Muscle layer of colon (tissue), 2 donors: ENCODE measurements around the gene HPS1.

Source experiments
- H3K27ac ChIP-seq: one replicate; pipeline ENCODE4 v1.7.0; 2013; ENCODE audit warnings: low read depth, mild to moderate bottlenecking, low read length, moderate library complexity
- H3K27me3 ChIP-seq, 2 donors: one replicate each; pipeline ENCODE4 v1.7.0; 2013; ENCODE audit warnings: low read length in 2 of 2, mild to moderate bottlenecking in 2 of 2; ENCODE audit not compliant: insufficient read depth in 2 of 2, control insufficient read depth in 1 of 2
- H3K36me3 ChIP-seq: one replicate; pipeline ENCODE4 v1.7.0; 2013; ENCODE audit warnings: mild to moderate bottlenecking, low read length; ENCODE audit not compliant: insufficient read depth
- H3K4me1 ChIP-seq: one replicate; pipeline ENCODE4 v1.7.0; 2013; ENCODE audit warnings: mild to moderate bottlenecking, low read length; ENCODE audit not compliant: insufficient read depth
- H3K4me3 ChIP-seq, 2 donors: one replicate each; pipeline ENCODE4 v1.7.0; 2013; ENCODE audit warnings: low read length in 2 of 2, low read depth in 1 of 2, mild to moderate bottlenecking in 1 of 2, moderate library complexity in 1 of 2
- H3K9ac ChIP-seq: one replicate; pipeline ENCODE4 v1.7.0; 2013; ENCODE audit warnings: low read length
- H3K9me3 ChIP-seq: one replicate; pipeline ENCODE4 v1.7.0; 2013; ENCODE audit warnings: mild to moderate bottlenecking, low read length
- donor health status: abdominal sarcoma.
- donor health status: Adenocarcinoma of cecum.

The HPS1 gene

GRCh38 chr10:98478430-98479222 lies 31.9 kb upstream of the HPS1 start:
- no peaks in the 10 kb centered on the region for H3K9me3 ChIP-seq
- no peak overlapping the region for H3K4me3 ChIP-seq
- H3K36me3 ChIP-seq = no peaks in the 10 kb centered on the region
- no peaks in the 10 kb centered on the region for H3K4me1 ChIP-seq
- H3K9ac ChIP-seq = no peak overlapping the region
- no peaks in the 10 kb centered on the region for H3K27me3 ChIP-seq
- H3K27ac ChIP-seq = no peak overlapping the region

DNA sequence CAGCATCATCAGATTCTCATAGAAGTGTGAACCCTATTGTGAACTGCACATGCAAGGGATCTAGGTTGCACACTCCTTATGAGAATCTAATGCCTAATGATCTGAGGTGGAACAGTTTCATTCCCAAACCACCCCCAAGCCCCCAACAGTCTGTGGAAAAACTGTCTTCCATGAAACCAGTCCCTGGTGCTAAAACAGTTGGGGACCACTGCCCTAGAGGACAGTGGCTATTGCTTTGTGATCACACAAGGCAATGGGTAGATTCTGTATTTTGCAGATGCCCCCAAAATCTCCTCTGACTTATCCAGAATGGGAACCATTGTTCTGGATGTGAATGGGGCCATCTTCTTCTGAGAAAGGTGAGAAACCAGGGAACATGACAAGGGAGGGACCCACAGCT lies 31.1 kb upstream of the HPS1 start:
- no peaks in the 10 kb centered on the region for H3K36me3 ChIP-seq
- no peaks in the 10 kb centered on the region for H3K27me3 ChIP-seq
- H3K9ac ChIP-seq = no peak overlapping the region
- H3K4me3 ChIP-seq = no peak overlapping the region
- no peak overlapping the region for H3K27ac ChIP-seq
- H3K9me3 ChIP-seq = no peaks in the 10 kb centered on the region
- no peaks in the 10 kb centered on the region for H3K4me1 ChIP-seq

- H3K4me3 ChIP-seq = no peak overlapping the region
- no peak overlapping the region for H3K27ac ChIP-seq
- no peaks in the 10 kb centered on the region for H3K36me3 ChIP-seq
- H3K9me3 ChIP-seq = no peaks in the 10 kb centered on the region
- no peaks in the 10 kb centered on the region for H3K4me1 ChIP-seq
- no peaks in the 10 kb centered on the region for H3K27me3 ChIP-seq
- no peak overlapping the region for H3K9ac ChIP-seq
These were observed 27.9 kb upstream of the HPS1 start for GRCh38 chr10:98474628-98475027.

GRCh38 chr10:98472196-98472595 lies 25.5 kb upstream of the HPS1 start:
- Histone ChIP-seq H3K36me3 (no peaks in the 10 kb centered on the region), H3K9me3 (no peaks in the 10 kb centered on the region), H3K4me3 (no peak overlapping the region), H3K27me3 (no peaks in the 10 kb centered on the region), H3K27ac (no peak overlapping the region), H3K9ac (no peak overlapping the region), H3K4me1 (peaks cover 9% of the 10 kb centered on the region)

- H3K4me3 ChIP-seq = no peak overlapping the region
- no peak overlapping the region for H3K9ac ChIP-seq
- H3K27me3 ChIP-seq = no peaks in the 10 kb centered on the region
- no peaks in the 10 kb centered on the region for H3K9me3 ChIP-seq
- no peaks in the 10 kb centered on the region for H3K36me3 ChIP-seq
- no peak overlapping the region for H3K27ac ChIP-seq
- peaks cover 9% of the 10 kb centered on the region for H3K4me1 ChIP-seq
These were observed 24.1 kb upstream of the HPS1 start for GRCh38 chr10:98470850-98471249.

DNA sequence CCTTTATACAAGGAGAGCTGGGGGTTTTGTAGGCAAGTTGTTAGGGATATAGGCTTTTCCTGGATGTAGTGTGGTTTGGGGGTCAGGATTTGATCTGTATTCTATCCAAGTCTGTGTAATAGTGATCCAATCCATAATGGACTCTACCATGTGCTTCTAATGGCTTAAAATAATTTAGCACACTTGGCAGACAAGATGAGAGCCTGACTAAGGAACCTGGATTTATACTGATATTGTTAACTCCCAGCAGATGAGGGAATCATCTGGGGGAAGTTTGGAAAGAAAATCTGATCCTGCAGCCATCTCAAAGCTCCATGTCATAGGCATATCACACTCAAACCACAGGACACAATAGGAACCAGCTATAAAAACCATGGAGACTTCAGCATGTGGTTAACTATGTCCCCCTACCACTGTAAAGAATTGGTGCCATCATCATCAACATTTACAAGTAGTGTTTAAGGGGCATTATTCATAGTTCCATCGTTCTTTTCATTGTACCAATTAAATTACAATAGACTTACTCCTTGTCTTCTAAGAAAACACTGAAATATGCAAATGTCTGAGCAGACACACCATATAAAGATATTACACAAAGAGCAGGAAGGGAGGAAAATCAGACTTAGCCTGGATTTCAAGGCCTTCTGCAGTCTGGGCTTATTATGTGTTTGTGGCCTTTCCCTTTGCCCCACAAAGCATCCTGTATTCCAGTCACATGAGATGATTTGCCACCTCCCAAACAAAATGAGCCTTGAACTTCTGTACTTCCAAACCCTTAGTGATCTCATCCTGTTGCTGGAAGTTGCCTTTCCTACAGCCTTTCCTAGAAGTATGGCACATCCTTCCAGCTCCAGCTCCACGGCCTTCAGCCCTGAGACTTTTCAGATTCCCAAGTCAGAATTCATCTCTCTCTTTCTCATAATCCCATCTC lies 22.5 kb upstream of the HPS1 start:
- Histone ChIP-seq H3K4me1 (peaks cover 9% of the 10 kb centered on the region), H3K9ac (no peak overlapping the region), H3K27ac (no peak overlapping the region), H3K36me3 (no peaks in the 10 kb centered on the region), H3K4me3 (no peak overlapping the region), H3K27me3 (no peaks in the 10 kb centered on the region), H3K9me3 (no peaks in the 10 kb centered on the region)

- Histone ChIP-seq H3K9ac (no peak overlapping the region), H3K36me3 (no peaks in the 10 kb centered on the region), H3K9me3 (no peaks in the 10 kb centered on the region), H3K27me3 (no peaks in the 10 kb centered on the region), H3K27ac (no peak overlapping the region), H3K4me3 (peak overlapping the region; percentile 33 to 38), H3K4me1 (peaks cover 9% of the 10 kb centered on the region)
These were observed 21.0 kb upstream of the HPS1 start for GRCh38 chr10:98467506-98468318.

DNA sequence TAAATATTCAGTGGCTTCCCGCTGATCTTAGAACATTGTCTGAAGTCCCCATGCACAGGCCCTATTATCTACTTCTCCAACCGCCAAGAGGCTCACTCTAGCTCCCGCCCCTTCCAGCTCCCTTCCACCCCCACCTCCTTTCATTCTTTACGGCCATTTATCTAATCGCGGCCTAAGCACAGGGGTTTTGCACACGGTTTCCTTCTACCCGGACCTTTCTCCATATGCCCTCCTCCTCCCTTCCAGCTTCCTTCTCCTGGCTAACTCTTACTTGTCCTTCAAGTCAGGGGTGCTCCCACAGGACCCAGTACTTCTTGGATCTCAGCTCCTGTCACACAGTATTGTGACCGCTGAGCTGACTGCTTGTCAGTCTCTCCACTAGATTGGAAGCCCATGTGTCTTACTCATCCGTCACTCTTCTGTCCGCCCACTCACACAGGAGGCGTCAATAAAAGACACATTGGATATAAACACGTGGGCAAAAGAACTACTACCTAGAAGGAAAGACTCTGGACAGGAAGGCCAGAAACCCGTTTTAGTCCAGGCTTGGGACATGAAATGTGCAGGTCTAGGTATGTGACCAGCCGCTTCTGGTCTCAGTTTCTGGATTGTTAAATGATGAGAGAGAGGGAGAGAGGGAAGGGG lies 20.2 kb upstream of the HPS1 start:
- peaks cover 9% of the 10 kb centered on the region for H3K4me1 ChIP-seq
- no peak overlapping the region for H3K9ac ChIP-seq
- H3K9me3 ChIP-seq = no peaks in the 10 kb centered on the region
- H3K27me3 ChIP-seq = no peaks in the 10 kb centered on the region
- H3K36me3 ChIP-seq = no peaks in the 10 kb centered on the region
- no peak overlapping the region for H3K27ac ChIP-seq
- peak overlapping the region in 1 of 2 donors; percentile 38 for H3K4me3 ChIP-seq

DNA sequence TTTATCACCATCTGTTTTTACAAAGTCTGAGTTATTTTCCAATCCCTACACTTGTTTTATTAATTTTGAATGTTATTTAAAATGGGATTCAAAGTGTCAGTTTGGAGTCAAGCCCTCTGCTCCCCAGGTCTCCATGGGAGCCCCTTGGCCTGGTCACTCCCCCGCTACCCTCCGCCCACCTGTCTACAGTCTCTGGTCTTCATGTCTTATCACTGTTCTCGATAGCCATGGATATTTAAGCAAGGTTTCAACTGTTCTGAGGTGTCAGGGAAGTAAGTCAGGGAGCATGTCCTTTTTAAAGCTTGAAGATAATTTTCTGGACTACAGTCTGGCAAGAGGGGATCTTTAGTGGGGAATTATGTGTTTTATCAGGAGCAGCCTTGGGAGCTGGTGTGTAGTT lies 19.1 kb upstream of the HPS1 start:
- no peak overlapping the region for H3K9ac ChIP-seq

DNA sequence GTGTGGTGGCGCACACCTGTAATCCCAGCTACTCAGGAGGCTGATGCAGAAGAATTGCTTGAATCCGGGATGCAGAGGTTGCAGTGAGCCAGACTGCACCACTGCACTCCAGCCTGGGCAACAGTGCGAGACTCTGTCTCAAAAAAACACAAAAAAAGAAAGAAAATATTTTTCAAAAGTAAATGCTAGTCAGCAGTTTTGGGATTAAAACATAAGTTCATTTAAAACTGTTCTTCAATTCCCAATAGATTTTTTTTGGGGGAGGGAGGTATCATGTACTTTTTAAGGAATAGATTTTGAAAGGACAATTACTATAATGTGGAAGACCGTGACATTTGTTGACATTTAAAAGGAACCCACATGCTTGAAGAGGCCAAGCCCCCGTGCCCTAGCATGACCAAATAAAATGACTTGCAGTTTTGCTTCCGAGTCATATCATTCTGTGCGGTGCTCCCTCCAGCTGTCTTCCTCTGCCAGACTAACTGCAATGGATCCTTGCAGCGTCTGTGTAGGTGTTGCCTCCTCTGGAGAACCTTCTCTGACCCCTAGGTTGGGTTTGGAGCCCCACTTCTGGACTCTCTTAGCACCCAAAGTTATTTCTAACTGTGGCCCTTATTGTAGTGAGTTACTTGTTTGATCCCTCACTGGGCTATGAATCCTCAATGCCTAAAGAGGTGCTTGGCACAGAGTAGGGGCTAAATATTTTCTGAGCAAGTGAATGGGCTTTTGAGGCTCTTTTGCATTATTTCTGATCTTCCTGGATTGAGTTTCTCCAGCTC lies 17.4 kb upstream of the HPS1 start:
- no peaks in the 10 kb centered on the region for H3K27me3 ChIP-seq
- H3K9ac ChIP-seq = no peak overlapping the region
- peaks cover 5% of the 10 kb centered on the region for H3K4me1 ChIP-seq
- H3K27ac ChIP-seq = no peak overlapping the region
- no peaks in the 10 kb centered on the region for H3K9me3 ChIP-seq
- H3K4me3 ChIP-seq = no peak overlapping the region
- no peaks in the 10 kb centered on the region for H3K36me3 ChIP-seq

More for the DNA sequence above, 19.1 kb upstream of the HPS1 start:
- no peak overlapping the region for H3K4me3 ChIP-seq
- no peak overlapping the region for H3K27ac ChIP-seq
- peaks cover 9% of the 10 kb centered on the region for H3K4me1 ChIP-seq
- no peaks in the 10 kb centered on the region for H3K36me3 ChIP-seq
- no peaks in the 10 kb centered on the region for H3K9me3 ChIP-seq
- no peaks in the 10 kb centered on the region for H3K27me3 ChIP-seq
